Measurements from ENCODE around the gene CEBPZ. TPM values are rescaled to one million over a fixed set of nuclear protein-coding genes. Genes with fewer than 3 reads are reported as not detected.

Gene CEBPZ
- total RNA-seq, 1 donor = 36.6 TPM

DNA sequence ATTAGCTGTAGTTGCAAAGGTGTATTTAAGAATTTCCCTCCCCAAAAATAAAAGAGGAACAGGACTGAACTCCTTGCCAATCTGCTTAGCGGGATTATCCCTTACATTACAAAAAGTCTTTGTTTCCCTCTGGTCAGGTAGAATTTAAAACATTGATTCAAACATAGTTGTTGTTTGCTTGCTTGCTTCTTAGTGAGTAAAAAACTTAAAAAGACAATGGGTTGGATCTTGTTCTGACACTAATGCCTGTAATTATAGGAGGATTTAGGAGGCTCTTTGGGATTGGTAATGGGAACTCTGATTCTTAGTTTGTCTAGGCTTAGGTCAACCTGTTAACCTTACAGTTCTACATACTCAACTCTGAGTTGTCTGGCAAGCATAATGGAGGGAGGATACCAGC is 38.8 kb downstream of the CEBPZ start:
- no peaks in the 10 kb centered on the region for H3K36me3 ChIP-seq (ENCODE audit: insufficient read depth, low read length)
- no peak overlapping the region for H3K4me2 ChIP-seq (ENCODE audit: insufficient read depth, low read length)
- no peak for DNase-seq (ENCODE audit: insufficient read length, low spot score, missing footprints)
- H3K27ac ChIP-seq (ENCODE audit: low read depth, low read length) = no peak overlapping the region
- H3K79me2 ChIP-seq (ENCODE audit: insufficient read depth, low read length) = peaks cover 12% of the 10 kb centered on the region
- H3K4me1 ChIP-seq (ENCODE audit: insufficient read depth, low read length) = peaks cover 15% of the 10 kb centered on the region
- H4K20me1 ChIP-seq (ENCODE audit: insufficient read depth, low read length) = no peaks in the 10 kb centered on the region
- H2AFZ ChIP-seq (ENCODE audit: low read length) = no peak overlapping the region
- H3K4me3 ChIP-seq (ENCODE audit: insufficient read depth, low read length) = no peak overlapping the region
- TF ChIP-seq, protein P1, sequence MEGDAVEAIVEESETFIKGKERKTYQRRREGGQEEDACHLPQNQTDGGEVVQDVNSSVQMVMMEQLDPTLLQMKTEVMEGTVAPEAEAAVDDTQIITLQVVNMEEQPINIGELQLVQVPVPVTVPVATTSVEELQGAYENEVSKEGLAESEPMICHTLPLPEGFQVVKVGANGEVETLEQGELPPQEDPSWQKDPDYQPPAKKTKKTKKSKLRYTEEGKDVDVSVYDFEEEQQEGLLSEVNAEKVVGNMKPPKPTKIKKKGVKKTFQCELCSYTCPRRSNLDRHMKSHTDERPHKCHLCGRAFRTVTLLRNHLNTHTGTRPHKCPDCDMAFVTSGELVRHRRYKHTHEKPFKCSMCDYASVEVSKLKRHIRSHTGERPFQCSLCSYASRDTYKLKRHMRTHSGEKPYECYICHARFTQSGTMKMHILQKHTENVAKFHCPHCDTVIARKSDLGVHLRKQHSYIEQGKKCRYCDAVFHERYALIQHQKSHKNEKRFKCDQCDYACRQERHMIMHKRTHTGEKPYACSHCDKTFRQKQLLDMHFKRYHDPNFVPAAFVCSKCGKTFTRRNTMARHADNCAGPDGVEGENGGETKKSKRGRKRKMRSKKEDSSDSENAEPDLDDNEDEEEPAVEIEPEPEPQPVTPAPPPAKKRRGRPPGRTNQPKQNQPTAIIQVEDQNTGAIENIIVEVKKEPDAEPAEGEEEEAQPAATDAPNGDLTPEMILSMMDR (IDR thresholded peaks at IDR 0.05; ENCODE audit: extremely low read depth, low read depth, low read length) = no peak
- no peaks in the 10 kb centered on the region for H3K9me3 ChIP-seq (ENCODE audit: low read depth, low read length)
- no peaks in the 10 kb centered on the region for H3K27me3 ChIP-seq (ENCODE audit: insufficient read depth, low read length)

DNA sequence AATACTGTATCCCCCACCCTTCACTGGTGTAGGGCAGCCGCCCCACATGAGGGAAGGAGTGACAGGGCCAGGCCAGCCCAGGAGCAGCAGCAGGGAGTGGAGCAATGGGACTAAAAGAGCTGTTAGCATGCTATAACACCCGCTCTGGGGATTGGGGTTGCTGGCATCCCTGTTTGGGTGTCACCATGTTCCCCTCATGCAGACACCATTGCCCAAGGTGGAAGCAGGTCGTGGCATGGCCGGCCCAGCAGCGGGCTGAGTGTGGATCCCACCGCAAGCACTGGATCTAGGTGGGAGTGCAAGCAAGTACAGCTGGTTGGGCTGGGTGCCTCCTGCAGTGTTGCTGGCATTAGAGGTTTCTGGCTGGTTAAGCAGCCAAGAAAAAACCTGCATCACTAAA is 39.6 kb downstream of the CEBPZ start:
- TF ChIP-seq, protein P1 (IDR thresholded peaks at IDR 0.05; ENCODE audit: extremely low read depth, low read depth, low read length) = no peak
- H3K9me3 ChIP-seq (ENCODE audit: low read depth, low read length) = no peaks in the 10 kb centered on the region
- H3K79me2 ChIP-seq (ENCODE audit: insufficient read depth, low read length) = peaks cover 4% of the 10 kb centered on the region
- no peak overlapping the region for H2AFZ ChIP-seq (ENCODE audit: low read length)
- no peaks in the 10 kb centered on the region for H4K20me1 ChIP-seq (ENCODE audit: insufficient read depth, low read length)
- DNase-seq (ENCODE audit: insufficient read length, low spot score, missing footprints) = no peak
- no peak overlapping the region for H3K4me2 ChIP-seq (ENCODE audit: insufficient read depth, low read length)
- peaks cover 10% of the 10 kb centered on the region for H3K4me1 ChIP-seq (ENCODE audit: insufficient read depth, low read length)
- no peak overlapping the region for H3K4me3 ChIP-seq (ENCODE audit: insufficient read depth, low read length)
- no peak overlapping the region for H3K27ac ChIP-seq (ENCODE audit: low read depth, low read length)
- no peaks in the 10 kb centered on the region for H3K36me3 ChIP-seq (ENCODE audit: insufficient read depth, low read length)
- H3K27me3 ChIP-seq (ENCODE audit: insufficient read depth, low read length) = no peaks in the 10 kb centered on the region

DNA sequence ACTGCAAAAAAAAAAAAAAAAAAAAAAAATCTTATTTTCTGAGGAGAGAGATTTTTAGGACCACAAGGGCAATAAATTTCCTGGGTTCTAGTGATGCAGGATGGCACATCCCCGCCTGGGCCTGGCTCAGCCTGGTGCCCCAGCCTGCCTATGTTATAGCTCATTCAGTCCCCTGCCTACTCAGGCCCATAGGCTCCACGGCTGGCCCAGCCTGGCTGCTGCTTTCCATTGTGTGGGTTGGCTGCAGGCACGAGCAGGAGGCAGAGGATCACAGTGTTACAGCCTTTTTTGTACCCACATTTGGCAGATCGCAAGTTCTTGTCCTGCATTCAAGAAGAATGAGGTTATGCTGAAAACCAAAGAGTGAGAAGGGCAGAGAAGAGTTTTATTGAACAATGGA is 40.1 kb downstream of the CEBPZ start:
- TF ChIP-seq, protein P1 (IDR thresholded peaks at IDR 0.05; ENCODE audit: extremely low read depth, low read depth, low read length) = no peak
- no peaks in the 10 kb centered on the region for H3K36me3 ChIP-seq (ENCODE audit: insufficient read depth, low read length)
- H3K4me3 ChIP-seq (ENCODE audit: insufficient read depth, low read length) = no peak overlapping the region
- H3K9me3 ChIP-seq (ENCODE audit: low read depth, low read length) = no peaks in the 10 kb centered on the region
- no peaks in the 10 kb centered on the region for H3K79me2 ChIP-seq (ENCODE audit: insufficient read depth, low read length)
- H3K27ac ChIP-seq (ENCODE audit: low read depth, low read length) = no peak overlapping the region
- H4K20me1 ChIP-seq (ENCODE audit: insufficient read depth, low read length) = no peaks in the 10 kb centered on the region
- H3K4me2 ChIP-seq (ENCODE audit: insufficient read depth, low read length) = no peak overlapping the region
- peaks cover under 1% of the 10 kb centered on the region for H3K27me3 ChIP-seq (ENCODE audit: insufficient read depth, low read length)
- DNase-seq (ENCODE audit: insufficient read length, low spot score, missing footprints) = no peak
- H3K4me1 ChIP-seq (ENCODE audit: insufficient read depth, low read length) = peaks cover 10% of the 10 kb centered on the region
- peak overlapping the region; percentile 9 for H2AFZ ChIP-seq (ENCODE audit: low read length)

DNA sequence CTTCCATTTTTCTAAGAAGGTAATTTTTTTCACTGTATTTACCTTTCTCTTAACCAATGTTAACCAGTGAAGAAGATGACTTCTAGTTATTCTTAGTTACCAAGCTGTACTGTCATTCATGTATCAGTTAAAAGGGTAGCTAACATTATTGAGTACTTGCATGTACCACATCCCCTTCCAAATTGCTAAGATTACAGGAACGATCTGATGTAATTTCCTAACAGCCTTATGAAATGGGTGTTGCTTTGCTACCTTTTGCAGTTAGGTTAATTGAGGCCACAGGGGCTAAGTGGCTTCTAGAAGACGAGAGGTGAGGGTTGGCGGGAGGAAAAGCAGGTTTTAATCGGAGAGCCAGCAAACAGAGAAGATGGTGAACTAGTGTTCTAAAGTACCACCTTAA is 41.1 kb downstream of the CEBPZ start:
- Histone ChIP-seq H3K79me2 (ENCODE audit: insufficient read depth, low read length) (no peaks in the 10 kb centered on the region), H3K4me2 (ENCODE audit: insufficient read depth, low read length) (no peak overlapping the region), H2AFZ (ENCODE audit: low read length) (peak overlapping the region; percentile 58), H3K4me1 (ENCODE audit: insufficient read depth, low read length) (peaks cover 10% of the 10 kb centered on the region), H3K36me3 (ENCODE audit: insufficient read depth, low read length) (no peaks in the 10 kb centered on the region), H3K4me3 (ENCODE audit: insufficient read depth, low read length) (no peak overlapping the region), H3K27me3 (ENCODE audit: insufficient read depth, low read length) (peaks cover 7% of the 10 kb centered on the region), H4K20me1 (ENCODE audit: insufficient read depth, low read length) (no peaks in the 10 kb centered on the region), H3K27ac (ENCODE audit: low read depth, low read length) (no peak overlapping the region), H3K9me3 (ENCODE audit: low read depth, low read length) (no peaks in the 10 kb centered on the region)
- DNase-seq (ENCODE audit: insufficient read length, low spot score, missing footprints) = no peak
- TF ChIP-seq, protein P1 (IDR thresholded peaks at IDR 0.05; ENCODE audit: extremely low read depth, low read depth, low read length) = no peak
